ENCODE measurements around the gene RNF180. TPM values are rescaled to one million over a fixed set of nuclear protein-coding genes. Genes with fewer than 3 reads are reported as not detected.
A peak's percentile ranks its signal among the peaks of the same experiment; 100 is the strongest.

RNF180 gene, protein sequence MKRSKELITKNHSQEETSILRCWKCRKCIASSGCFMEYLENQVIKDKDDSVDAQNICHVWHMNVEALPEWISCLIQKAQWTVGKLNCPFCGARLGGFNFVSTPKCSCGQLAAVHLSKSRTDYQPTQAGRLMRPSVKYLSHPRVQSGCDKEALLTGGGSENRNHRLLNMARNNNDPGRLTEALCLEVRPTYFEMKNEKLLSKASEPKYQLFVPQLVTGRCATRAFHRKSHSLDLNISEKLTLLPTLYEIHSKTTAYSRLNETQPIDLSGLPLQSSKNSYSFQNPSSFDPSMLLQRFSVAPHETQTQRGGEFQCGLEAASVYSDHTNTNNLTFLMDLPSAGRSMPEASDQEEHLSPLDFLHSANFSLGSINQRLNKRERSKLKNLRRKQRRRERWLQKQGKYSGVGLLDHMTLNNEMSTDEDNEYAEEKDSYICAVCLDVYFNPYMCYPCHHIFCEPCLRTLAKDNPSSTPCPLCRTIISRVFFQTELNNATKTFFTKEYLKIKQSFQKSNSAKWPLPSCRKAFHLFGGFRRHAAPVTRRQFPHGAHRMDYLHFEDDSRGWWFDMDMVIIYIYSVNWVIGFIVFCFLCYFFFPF
- 1 to 10 TPM in 8 of 10 donors, under 1 TPM in 2; 0.86 to 2.4 (median 1.3) TPM for polyA plus RNA-seq (ENCODE audit: insufficient read length in 10 of 10)
- long read RNA-seq, donor 1, full-length matches to known transcripts = 1 of 1 reads
- long read RNA-seq, donor 1, partial matches to known transcripts = 0 of 1 reads
- long read RNA-seq, donor 1, other reads (novel, unspliced or antisense) = 0 of 1 reads
- long read RNA-seq, donor 2 = 0 reads
- long read RNA-seq, donor 3 = 0 reads
- long read RNA-seq, donor 4 = 0 reads
- long read RNA-seq, donor 5 = 0 reads
- long read RNA-seq, donor 6, full-length matches to known transcripts = 1 of 1 reads
- long read RNA-seq, donor 6, partial matches to known transcripts = 0 of 1 reads
- long read RNA-seq, donor 6, other reads (novel, unspliced or antisense) = 0 of 1 reads
- long read RNA-seq, donor 7 = 0 reads
- long read RNA-seq, donor 8 = 0 reads
- long read RNA-seq, donor 9 = 0 reads

DNA sequence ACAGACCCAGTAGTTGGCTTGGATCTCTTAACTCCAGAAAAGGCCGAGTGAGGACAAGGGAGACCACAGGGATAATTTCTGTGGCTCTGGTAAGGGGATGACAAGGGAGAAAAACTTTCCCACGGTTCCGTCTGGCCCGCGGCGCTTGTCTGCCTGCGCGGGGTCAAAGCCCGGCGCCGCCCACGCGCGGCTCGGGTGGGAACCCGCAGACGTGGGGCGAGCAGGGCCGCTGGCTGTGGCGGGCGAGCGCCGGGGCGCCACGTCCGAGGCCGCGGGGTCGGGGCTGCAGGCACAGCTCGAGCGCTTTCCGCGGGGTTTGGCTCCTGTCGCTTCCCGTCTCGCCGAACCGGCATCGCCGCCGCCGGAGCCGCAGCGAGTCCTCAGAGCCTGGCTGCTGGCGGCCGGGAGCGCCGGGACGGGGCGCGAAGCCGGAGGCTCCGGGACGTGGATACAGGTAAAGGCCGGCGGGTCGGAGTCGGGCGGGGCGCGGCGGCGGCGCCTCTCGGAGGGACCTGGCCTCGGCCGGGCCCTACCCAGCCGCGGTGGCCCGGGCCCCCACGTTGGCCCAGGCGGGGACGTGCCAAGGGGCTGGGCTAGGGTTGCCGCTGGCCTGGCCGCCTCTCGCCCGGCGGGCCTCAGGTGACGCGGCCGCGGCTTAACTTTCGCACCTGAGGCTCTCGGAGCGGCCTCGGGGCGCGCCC, at the start of gene RNF180:
TSS of gene RNF180 (plus strand) at position 344 of the 701 bp plus-strand sequence. CDS start 34,965 bp downstream, outside the sequence.
- DNase-seq = peak in 2 of 3 donors; percentile 36 to 69

DNA sequence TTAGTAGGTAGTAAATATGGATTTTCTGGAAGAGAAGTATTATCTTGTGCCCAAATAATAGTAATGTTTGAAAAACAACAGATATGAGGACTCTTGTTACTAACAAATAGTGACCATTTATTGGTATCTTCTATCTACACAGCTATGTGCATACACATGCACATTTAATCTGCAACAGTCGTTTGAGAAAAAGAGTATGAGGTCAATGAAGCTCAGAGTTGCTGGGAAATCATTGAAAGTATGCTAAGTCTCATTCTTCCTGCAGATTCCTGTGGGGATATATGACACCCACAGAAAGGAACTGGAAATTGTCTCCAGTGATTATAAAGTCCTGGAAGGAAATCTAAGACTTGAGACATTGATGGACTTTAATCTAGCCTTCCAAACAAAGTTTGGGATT, 40.1 kb upstream of the RNF180 start:
- DNase-seq = no peak

DNA sequence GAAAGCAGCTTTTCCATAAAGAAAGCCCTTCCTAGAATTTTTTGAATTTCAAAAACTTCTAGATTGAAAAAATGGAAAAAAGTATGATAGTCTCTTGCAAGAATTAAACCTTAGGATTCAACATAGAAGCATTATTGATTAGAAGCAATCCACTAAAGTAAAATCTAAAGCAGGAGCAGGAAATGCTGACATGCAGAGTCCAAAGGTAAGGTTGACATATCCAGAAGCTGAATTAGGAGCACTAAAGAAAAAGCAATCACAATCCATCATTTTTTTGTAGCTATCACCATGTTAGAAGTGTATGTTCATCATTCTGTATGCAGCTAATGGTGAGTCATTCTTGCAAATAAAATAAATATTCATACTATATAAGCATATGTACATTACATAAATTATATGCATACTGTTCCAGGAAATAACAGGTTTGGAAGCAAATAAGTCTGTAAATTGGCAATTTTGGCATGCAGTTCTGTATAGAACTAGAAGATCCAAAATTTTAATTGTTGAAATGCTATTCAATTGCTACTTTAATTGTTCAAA, 39.4 kb upstream of the RNF180 start:
- no peak for DNase-seq

DNA sequence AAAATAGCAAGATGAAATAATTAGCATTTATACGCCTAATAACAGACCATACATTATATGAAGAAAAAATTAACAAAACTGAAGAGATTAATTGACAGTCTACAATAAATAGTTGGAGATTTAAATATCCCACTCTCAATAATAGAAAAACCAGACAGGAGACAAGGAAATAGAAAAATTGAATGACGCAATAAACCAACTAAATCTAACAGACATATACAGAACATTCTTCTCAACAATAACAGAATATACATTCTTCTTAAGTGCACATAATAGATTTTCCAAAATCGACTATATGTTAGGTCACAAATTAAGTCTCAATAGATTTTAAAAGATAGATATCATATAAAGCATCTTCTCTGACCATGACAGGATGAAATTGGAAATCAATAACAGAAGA, 25.6 kb upstream of the RNF180 start:
- no peak for DNase-seq

DNA sequence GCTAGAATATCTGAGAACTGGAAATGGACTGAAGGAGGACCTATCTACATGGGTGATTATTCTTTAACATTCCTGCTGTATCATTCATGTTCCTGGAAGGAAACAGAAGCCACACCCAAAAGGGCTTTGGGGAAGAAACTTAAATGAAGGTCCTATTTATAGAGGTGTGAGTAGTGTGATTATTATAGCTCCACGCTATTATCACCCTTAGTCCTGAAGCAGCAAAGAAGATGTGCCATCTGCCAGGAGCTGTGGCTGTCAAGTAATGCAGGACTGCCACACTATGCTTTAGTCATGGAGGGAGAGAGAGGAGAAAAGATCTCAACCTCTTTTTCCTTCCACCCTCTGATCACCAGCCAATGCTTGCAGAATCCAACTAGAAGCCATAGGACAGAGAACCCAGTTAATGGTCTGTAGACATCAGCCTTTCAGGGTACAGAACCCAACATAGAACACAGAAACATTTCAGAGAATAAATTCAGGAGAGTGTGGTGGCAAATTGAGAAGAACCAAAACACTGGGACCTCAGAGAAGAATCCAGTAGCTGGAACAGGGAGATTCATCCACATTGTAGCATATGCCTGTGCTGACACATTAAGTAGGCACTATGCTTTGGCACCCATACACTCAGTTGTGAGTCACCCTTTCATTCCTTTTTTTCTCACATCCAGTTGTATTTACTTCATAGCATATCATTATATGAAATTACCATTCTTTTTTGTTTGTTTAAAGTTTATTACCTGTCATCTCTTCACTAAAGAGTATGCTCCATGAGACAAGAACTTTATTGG, 21.0 kb upstream of the RNF180 start:
- DNase-seq = peak in 1 of 3 donors; percentile 9

DNA sequence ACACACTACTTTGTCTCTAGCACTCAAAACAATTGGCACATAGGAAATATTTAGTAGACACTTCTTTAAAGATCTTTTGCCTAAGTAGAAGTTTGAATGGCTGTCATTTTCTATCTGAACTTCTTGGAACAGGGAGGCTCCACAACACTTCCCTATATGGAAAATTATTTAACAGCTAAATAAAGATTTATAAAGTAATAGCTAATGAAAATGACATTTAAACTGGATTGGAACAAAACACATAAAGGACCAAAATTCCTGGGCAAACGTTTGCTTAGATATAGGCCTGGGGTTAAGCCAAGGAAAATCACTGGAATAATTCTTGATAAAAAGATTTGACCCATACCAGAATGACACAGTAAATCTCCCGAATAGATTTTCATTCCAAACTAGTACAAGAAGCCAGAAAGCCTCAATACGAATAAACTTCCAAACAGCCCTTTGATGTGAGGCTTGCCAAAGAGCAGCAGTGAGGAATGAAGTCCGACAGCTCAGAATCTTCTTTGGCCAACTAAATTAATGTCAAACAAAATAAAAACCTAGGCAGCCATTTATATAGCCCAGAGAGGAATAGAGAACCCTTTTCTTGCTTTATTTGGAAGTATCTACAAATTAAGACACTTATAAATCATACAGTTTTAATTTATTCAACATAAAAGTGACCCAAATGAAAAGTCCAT, 20.3 kb upstream of the RNF180 start:
- peak in 1 of 3 donors; percentile 46 for DNase-seq

DNA sequence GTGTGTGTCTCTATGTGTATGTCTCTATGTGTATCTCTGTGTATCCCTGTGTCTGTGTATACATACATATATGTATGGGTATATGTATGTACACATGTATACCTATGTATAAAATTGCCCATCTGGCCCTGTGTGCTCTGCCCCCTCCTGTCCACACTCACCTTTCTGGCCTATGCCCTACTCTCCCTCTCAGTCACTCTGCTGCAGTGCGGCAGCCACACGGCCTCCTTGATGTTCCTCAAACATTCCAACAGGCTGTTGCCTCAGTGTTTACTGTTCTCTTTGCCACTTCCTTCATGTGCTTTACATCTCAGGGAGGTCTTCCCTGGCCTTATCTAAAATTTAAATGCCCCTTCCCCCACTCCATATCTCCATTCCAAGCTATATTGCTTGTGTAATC, 18.3 kb upstream of the RNF180 start:
- DNase-seq = no peak

DNA sequence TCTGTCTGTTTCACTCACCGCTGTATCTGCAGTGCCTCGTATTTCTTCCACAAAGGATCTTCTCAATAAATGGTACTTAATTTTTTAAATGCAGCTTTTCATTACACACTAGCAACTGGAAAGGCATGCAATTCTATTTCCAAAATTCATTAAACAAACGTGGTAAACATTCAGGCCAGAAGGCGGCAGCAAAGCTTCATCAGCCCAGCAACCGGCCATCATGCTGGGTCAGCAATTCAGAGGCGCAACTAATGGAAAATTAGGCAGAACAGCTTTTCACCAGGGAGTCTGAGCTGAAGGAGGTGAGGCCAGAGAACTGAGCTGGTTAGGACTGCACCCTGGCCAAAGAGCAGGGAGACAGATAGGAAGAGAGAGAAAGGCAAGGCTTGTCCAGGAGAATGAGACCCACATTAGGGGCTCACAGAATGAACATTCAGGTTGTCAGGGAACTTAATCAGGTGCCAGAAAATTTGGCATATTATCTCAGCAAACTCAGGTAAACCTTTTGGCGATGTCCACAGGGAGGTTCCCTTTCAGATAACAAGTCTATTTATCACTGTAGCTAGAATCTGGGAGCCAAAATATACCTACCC, 17.7 kb upstream of the RNF180 start:
- peak in 2 of 3 donors; percentile 53 to 75 for DNase-seq

DNA sequence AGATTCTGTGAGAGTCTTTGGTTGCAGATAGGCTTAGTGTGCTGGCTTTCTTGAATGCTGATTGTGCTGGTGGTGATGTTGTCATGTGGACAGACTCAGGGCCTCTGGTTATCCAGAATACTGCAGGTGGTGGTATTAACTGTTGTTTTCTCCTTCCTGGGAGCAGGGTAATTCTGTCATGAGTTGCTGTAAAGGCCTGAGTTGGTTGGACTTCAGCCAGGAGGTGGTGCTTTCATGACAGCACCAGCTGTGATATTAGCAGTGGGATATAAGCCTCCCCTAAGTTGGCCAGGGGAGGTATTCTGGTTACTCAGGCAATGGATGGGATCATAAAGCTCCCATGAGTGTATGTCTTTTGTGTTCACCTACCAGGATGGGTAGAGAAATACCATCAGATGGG, 16.4 kb upstream of the RNF180 start:
- DNase-seq = no peak

DNA sequence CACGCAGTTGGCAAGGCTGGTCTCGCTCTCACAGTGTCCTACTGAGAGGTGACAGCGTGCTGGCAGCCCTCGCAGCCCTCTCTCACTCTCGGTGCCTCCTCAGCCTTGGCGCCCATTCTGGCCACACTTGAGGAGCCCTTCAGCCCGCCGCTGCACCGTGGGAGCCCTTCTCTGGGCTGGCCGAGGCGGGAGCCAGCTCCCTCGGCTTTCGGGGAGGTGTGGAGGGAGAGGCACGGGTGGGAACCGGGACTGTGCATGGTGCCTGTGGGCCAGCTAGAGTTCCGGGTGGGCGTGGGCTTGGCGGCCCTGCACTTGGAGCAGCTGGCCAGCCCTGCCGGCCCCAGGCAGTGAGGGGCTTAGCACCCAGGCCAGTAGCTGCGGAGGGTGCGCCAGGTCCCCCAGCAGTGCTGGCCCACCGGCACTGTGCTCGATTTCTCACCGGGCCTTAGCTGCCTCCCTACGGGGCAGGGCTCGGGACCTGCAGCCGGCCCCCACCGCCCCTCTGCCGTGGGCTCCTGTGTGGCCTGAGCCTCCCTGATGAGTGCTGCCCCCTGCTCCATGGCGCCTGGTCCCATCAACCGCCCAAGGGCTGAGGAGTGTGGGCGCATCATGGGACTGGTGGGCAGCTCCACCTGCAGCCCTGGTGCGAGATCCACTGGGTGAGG, 15.7 kb upstream of the RNF180 start:
- no peak for DNase-seq

DNA sequence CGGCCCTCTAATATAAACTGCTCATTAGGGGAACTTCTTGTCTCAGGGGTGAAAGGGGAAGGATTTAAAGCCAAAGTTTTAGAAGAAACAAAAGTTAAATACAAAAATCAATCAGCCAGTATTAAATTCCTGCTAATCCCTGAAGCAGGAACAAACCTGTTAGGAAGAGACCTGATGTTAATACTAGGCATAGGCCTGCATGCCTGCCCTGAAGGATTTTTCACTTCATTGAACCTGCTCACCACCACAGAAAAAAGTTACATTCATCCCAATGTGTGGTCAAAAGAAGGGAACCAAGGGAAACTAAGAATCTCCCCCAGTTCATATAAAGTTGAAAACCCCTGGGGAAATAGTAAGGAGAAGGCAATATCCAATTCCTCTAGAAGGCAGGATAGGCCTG, 9.4 kb upstream of the RNF180 start:
- no peak for DNase-seq

DNA sequence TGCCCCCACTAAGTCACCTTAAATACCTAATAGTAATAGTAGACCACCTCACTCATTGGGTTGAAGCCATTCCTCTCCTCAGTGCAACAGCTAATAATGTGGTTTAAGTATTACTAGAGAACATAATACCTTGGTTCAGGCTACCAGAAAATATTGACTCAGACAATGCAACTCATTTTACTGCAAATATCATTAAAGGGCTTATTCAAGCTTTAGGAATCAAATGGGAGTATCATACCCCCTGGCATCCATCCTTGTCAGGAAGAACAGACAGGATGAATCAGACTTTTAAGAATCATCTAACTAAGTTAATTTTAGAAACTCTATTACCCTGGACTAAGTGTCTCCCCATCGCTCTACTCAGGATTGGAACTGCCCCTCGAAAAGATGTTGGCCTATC, 6.8 kb upstream of the RNF180 start:
- no peak for DNase-seq

DNA sequence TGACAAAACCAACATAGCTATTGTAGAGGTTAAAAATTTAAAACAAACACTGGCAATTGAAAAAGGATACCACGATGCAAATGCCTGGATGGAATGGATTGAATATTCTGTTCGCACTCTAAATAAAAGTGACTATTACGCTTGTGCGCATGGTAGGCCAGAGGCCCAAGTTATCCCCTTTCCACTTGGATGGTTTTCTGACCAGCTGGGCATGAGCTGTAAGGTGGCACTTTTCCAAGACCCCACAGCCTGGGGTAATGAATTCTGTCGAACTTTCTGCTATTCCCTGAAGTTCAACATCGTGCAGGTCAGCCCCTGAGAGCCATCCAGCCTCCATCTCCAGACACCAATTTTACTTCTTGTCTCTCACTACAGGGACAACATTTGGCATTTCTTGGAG, 5.4 kb upstream of the RNF180 start:
- DNase-seq = no peak

DNA sequence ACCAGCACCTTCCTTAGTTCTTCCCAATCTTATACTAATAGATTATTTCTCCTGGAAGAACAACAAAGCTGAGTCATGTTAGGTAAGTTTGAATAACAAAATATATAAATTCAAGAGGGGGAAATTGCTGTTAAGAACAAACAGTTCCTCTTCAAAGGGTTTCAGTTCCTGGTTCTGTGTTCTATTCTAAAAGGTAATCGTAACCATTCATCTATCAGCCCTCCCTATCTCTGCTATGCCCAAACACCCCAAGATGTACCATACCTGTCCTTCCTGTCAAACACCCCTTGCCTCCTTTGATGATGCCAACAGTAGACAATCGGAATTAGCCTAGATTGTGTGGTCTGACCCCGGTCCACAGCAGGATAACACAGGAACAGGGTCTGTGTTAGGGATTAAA, 4.2 kb upstream of the RNF180 start:
- DNase-seq = no peak

DNA sequence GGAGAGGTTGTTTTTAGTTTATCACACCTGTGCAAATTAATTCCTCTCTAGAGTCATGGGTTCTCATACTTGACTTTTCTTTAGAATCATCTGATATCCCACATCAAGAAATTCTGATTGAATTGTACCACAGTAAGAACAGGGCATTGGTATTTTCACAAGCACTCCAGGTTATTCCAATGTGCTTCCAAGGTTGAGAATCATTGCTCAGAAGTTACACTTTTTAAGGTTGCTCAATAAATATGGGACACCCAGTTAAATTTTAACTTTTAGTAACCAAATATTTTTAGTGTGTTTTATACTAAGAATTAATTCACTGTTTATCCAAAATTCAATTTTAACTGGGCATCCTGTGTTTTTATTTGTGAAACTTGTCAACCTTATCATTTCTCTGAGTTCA, 2.5 kb upstream of the RNF180 start:
- DNase-seq = no peak

DNA sequence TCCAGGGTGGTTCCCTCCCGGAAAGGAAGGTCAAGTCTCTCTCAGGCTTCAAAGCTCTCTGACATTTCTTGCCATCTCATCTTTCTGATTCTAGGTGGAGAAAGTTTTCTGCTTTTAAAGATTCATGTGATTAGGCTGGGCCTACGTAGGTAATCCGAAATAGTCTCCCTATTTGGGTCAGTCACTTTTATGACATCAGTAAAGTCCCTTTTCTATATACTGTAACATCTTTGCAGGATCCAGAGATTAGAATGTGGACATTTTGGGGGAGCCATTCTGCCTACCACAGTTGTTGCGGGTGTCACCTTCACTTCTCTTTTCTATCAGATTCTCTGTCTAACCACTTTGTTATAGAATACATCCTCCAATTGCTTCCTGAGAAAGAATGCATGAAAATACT, 1.9 kb upstream of the RNF180 start:
- no peak for DNase-seq

DNA sequence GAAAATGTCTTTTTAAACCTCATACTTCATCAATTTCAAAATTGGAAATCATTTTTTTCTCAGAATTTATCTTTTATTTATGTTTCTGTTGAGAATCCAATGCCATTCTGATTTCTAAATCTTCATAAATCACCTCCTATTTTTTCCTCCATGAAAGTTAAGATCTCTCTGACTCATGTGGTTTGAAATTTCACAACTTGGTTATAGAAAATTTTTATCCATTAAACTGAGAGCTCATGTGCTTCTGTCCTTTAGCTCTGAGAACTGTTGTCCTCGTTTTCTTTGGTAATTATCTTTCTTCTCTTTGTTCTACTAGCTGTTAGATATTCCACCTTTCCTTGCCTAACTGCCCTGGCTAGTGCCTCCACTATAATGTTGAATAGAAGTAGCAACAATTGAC, 1.5 kb upstream of the RNF180 start:
- no peak for DNase-seq

DNA sequence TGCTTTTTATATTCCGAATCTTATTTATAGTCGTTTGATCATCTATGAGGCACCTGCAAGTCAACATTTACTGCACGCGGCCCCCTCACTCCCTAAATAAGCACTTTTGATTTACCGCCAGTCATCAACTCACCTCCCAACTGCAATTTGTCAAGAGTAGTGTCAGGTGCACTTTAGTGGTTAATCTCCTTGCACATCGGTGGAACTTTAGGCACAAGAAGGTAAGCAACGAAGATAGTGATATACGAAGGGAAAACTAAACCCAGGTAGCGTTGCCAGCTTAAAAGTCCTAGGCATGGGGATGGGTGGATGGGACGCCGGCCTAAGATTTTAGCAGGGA, 513 bp upstream of the RNF180 start:
- no peak for DNase-seq

Measured in muscle of back (tissue), 13 donors.